NCI-H82 treated with DMSO at 0.1 percent for 48 hours (cell line): ENCODE data around the gene OTOS.

Source experiments
- DNase-seq: peaks from one replicate; lab custom pipeline; 2025; ENCODE audit not compliant: unreplicated experiment; lab: John Stamatoyannopoulos, UW

The OTOS gene

GRCh38 chr2:240140511-240140910, at the start of gene OTOS:
Gene OTOS (minus strand): TSS chr2:240140658. CDS start chr2:240140326, 332 bp downstream.
- DNase-seq: no peak

DNA sequence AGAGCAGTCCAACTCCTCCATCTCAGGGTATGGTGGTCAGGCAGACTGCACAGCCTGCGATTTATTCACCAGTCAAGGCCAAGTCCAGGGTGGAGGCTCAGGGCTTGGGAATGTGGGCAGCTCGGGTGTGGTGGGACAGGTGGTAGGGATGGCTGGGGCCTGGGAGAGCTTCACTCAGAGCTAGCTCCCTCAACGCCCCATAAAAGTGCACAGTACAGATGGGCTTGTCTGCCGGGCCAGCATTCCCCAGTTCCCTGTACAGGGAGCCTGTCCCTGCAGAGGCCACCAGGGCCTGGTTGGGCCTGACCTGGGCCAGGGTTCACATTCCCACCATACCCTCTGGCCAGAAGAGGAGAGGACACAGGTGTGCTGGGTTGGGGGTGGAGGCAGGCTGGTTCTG, 49.2 kb upstream of the OTOS start:
- no peak for DNase-seq

- DNase-seq: no peak
Observed at GRCh38 chr2:240187989-240188590, 47.6 kb upstream of the OTOS start.

DNA sequence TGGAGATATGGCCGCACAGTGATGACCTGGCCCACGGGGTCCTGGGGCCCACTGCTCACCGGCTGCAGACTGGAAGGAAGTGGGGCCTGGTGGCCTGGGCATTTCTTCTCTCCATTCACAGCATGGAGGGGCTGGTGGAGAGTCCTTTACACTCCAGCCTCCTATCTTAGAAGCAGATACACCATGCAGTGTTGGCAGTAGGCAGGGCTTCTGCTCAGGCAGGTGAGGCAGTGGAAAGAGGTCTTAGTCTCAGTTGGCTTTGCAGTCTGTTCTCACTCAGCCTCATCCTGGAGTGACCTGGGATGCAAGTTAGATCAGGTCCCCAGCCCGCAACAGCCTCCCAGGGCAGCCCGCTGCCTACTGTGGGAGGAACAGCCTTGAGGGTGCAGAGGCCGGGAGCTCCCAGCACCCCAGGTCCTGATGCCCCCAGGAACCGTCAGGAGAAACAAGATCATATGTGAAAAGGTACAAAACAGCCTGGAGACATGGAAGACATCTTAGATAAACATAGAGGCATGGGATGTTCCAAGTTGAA, 45.8 kb upstream of the OTOS start:
- DNase-seq: no peak

GRCh38 chr2:240184656-240185055, 44.2 kb upstream of the OTOS start:
- no peak for DNase-seq

DNA sequence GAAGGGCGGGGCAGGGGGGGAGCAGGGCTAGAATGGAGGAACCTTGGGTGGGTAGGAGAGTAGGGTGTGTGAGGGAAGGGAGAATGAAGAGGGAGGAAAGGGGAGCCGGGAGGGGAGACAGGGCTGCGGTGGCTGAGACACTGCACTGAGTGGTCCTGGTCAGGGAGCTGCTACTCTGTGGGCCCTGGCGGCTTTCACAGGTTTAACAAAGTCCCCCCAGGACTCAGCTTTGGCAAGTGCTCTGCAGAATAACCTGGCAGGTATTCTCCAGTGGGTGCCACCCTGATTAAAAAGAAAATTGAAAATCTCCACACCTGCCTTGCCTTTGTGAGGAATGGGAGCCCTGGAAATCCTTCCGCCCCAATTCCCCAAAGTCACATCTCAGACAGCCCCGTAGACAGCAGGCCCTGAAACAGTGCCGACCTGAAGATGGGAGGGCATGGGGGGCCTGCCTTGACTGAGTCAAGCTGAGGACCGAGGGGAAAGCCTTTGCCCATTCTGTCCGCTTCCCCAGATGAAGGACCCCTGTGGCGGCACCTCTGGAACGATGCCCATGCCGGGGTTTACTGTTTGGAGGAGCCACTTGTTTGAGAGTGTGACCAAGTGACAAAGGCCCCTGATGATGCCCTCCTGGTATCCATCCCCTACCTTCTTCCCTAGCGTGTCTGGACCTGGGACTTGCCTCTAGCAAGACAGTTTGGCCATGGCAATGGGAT, 43.6 kb upstream of the OTOS start:
- DNase-seq: no peak

GRCh38 chr2:240183006-240183874, 42.8 kb upstream of the OTOS start:
- DNase-seq: peak; percentile 50

GRCh38 chr2:240182476-240182875, 42.0 kb upstream of the OTOS start:
- no peak for DNase-seq

GRCh38 chr2:240182001-240182400, 41.5 kb upstream of the OTOS start:
- no peak for DNase-seq

- no peak for DNase-seq
Observed at GRCh38 chr2:240179941-240180666, 39.6 kb upstream of the OTOS start.

DNA sequence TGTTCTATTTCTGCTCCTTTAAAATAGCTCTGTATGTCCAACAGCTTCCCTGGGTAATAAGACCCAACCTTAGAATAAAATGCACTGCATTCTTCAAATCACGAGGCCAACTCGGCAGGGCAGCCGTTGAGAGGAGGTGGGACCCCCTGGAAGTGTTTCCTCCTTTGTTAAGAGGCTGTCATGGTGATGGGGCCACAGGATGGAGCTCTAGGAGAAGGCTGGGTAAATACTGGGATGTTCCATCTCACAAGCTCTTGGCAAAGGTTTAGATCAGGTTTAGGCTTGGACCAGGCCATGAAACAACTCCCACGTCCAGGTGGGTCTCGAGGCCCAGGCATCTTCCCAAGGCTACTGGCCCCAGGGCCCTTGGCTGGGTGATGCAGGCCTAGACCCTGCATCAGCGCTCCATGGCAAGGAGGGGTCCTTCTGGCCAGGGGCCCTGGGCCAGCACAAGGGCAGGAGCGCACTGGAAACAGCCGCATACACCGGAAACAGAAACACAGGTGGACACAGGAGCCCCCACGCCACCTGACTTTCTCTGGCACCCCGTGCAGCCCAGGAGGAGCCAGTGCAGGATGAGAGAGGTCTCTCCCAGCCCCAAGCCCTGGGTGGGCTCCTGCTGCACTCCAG, 38.8 kb upstream of the OTOS start:
- DNase-seq: no peak

- no peak for DNase-seq
Observed at GRCh38 chr2:240178564-240178963, 38.1 kb upstream of the OTOS start.

GRCh38 chr2:240174496-240174895, 34.0 kb upstream of the OTOS start:
- no peak for DNase-seq

DNA sequence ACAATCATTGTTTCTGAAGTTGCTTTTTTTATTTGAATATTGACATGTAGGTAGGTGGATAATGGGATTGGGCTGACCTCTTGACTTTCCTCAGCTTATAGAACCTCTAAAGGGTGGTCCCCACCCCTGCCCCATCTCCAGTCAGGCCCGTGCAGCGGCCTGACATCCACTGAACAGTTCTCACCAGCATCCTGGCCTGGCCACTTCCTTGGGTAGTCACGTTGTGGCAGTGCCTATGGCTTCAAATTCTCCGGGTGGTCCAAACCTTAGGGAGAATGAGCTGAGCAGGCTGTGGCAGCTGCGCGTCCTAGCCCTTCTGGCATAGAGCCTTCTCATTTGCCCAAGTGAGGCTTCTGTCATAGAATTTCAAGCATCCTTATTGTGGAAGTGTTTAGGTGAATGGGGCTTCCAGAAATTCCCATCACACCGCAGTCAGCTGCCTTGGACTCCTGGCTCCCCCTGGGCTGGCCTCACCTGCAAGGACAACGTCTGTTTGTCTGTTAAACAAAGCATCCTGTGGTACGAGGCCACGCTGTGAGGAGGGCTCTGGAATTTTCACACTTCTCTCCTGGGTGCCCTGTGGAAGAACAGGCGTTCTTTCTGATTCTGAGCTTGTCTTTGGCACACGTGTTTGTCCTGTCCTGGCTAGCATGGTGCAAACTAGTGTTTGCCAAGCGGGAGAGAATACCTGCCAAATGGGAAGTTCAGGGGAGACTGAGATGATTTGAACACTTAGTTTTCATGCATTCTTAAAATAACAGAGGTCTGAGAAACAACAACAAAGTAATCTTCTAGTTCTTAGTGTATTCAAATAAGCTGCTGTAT, 31.8 kb upstream of the OTOS start:
- DNase-seq: no peak

DNA sequence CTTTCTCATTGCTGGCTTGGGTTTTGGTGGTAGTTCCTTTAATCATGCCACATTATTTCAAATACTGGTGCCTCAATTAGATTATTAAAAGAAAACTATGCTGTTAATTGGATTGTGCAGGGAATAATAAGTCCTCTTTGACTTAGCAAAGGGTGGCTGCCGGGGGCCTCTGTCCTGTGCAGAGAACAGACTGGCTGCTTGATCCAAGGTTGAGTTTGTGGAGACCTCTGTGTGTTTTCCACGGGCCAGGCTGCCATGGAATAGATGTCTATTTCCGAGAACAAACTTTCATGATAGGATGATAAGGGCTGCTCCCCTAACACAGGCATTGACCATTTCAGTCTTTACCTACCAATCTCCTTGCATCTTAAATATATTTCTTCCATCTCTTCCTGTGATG, 30.4 kb upstream of the OTOS start:
- peak; percentile 17 for DNase-seq

GRCh38 chr2:240170354-240170735, 29.9 kb upstream of the OTOS start:
- DNase-seq: peak; percentile 29

- DNase-seq: no peak
Observed at GRCh38 chr2:240169486-240170353, 29.3 kb upstream of the OTOS start.

GRCh38 chr2:240168546-240169361, 28.3 kb upstream of the OTOS start:
- no peak for DNase-seq
